ENCODE results near the gene SWAP70. TPM values are rescaled to one million over a fixed set of nuclear protein-coding genes. Genes with fewer than 3 reads are reported as not detected.
A peak's percentile ranks its signal among the peaks of the same experiment; 100 is the strongest.

The SWAP70 gene
- total and polyA plus RNA-seq, 9 of the 15 experiments (the other 6 are each of a cell fraction or from before 2014, with no cell fraction given): 1.7 to 4.9 (median 3.9) TPM

GRCh38 chr11:9748361-9748970 is 84.6 kb downstream of the SWAP70 start (continued):
- no peak for TF ChIP-seq MGA (IDR thresholded peaks at IDR 0.05)
- TF ChIP-seq RBM17 (IDR thresholded peaks at IDR 0.05; ENCODE audit: borderline replicate concordance, low read depth, low read length): no peak
- peak; percentile 61 to 87 for TF ChIP-seq KDM1A (IDR thresholded peaks at IDR 0.05)
- TF ChIP-seq ETV1 (tag; conservative IDR thresholded peaks at IDR 0.05; ENCODE audit: low read depth): no peak
- TF ChIP-seq STAG1 (CRISPR knock-in tag; IDR thresholded peaks at IDR 0.05; ENCODE audit: borderline replicate concordance): peak; percentile 85
- no peak for TF ChIP-seq FOS (IDR thresholded peaks at IDR 0.05; ENCODE audit: extremely low read depth, insufficient read length)
- peak; percentile 84; the same call in 1 of the 2 replicates for TF ChIP-seq REST (IDR thresholded peaks at IDR 0.05; ENCODE audit: borderline replicate concordance)
- no peak for TF ChIP-seq REST (CRISPR knock-in tag; IDR thresholded peaks at IDR 0.05; ENCODE audit: low read depth)

All from K562 (cell line).